DOHH2 (cell line): ENCODE results near the gene REEP1.

Experiments used
- H3F3A ChIP-seq: fragments of 200-600 bp; sonication (generic), shearing (Covaris generic); 2 replicates; pipeline ENCODE4 v1.6.0; 2016; ENCODE audit warnings: antibody characterized with exemption, mild to moderate bottlenecking; ENCODE audit not compliant: control insufficient read depth, insufficient read depth
- H3K27ac ChIP-seq: fragments of 200-600 bp; sonication (generic); 2 replicates; pipeline ENCODE4 v1.5.1; 2014; ENCODE audit warnings: low read depth, mild to moderate bottlenecking, low read length, moderate library complexity
- H3K27me3 ChIP-seq: fragments of 200-600 bp; sonication (generic); 2 replicates; pipeline ENCODE4 v1.6.1; 2014; ENCODE audit warnings: mild to moderate bottlenecking, low read length, mixed read lengths; ENCODE audit not compliant: control insufficient read depth
- H3K36me3 ChIP-seq: fragments of 200-600 bp; sonication (generic); 2 replicates; pipeline ENCODE4 v1.6.1; 2014; ENCODE audit warnings: mild to moderate bottlenecking, low read length, moderate library complexity, mixed read lengths; ENCODE audit not compliant: control insufficient read depth
- H3K4me1 ChIP-seq: fragments of 200-600 bp; sonication (generic); 2 replicates; pipeline ENCODE4 v1.6.1; 2014; ENCODE audit warnings: mild to moderate bottlenecking, low read length, mixed read lengths; ENCODE audit not compliant: control insufficient read depth
- H3K4me2 ChIP-seq: fragments of 200-600 bp; sonication (generic); 2 replicates; pipeline ENCODE4 v1.6.0; 2014; ENCODE audit warnings: mild to moderate bottlenecking, low read length, moderate library complexity
- H3K4me3 ChIP-seq: fragments of 200-600 bp; sonication (generic); 2 replicates; pipeline ENCODE4 v1.5.1; 2014; ENCODE audit warnings: mild to moderate bottlenecking, low read length, mixed read lengths
- H3K79me2 ChIP-seq: fragments of 200-600 bp; sonication (generic); 2 replicates; pipeline ENCODE4 v1.6.1; 2014; ENCODE audit warnings: mild to moderate bottlenecking, low read length, mixed read lengths; ENCODE audit not compliant: control insufficient read depth
- H3K9me2 ChIP-seq: fragments of 200-600 bp; sonication (generic); replicated peaks from 2 replicates; pipeline ENCODE4 v1.6.1; 2014; ENCODE audit warnings: mild to moderate bottlenecking, low read length, mixed read lengths; ENCODE audit not compliant: control insufficient read depth
- H3K9me3 ChIP-seq: fragments of 200-600 bp; sonication (generic); 2 replicates; pipeline ENCODE4 v1.6.1; 2014; ENCODE audit warnings: antibody characterized with exemption, low read length, mixed read lengths; ENCODE audit not compliant: control insufficient read depth, insufficient read depth
- H4K20me1 ChIP-seq: fragments of 200-600 bp; sonication (generic); 2 replicates; pipeline ENCODE4 v1.6.0; 2014; ENCODE audit warnings: low read depth, mild to moderate bottlenecking, antibody characterized with exemption, low read length, moderate library complexity; ENCODE audit not compliant: control insufficient read depth, insufficient read depth
- EZH2phosphoT487 ChIP-seq: fragments of 200-600 bp; sonication (generic); IDR thresholded peaks from 2 replicates; pipeline ENCODE4 v1.6.1; 2017; ENCODE audit warnings: borderline replicate concordance, mild to moderate bottlenecking, antibody characterized with exemption, low read length, moderate library complexity, mixed read lengths
- TF ChIP-seq, protein P1 (sequence below): fragments of 200-600 bp; sonication (generic); IDR thresholded peaks from one replicate; pipeline ENCODE4 v1.5.1; 2014; ENCODE audit warnings: antibody characterized with exemption, mild to moderate bottlenecking, low read depth, low read length; ENCODE audit not compliant: poor library complexity, severe bottlenecking

The REEP1 gene

DNA sequence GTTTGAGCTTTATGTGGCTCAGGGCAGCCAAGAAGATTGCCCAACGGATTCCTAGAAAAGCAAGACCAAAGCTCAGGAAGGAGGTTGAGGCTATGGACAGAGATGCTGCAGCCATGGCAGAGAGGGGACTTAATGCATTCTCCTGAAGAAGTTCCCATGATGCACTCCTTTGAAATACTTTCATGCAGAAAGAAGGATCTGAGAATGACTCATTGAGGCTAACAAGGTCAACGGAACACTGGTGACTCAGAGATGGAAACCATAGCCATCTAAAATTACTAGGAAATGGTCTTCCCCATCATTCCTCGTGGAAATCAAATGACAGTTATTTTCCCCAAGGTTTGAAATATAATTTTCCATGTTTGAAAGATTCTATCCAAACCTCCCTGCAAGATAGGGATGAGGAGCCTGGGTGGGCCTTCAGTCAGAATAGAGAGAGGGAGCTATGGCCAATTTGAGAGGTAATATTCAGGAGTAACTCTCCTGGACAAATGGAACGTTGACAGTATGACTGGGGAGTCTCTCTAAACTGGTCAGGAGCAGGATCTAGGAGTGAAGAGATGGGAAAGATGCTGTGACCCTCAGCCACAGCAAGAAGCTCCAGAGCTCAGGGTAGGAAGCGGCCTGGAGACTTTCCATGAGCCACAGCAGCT lies 63.0 kb downstream of the REEP1 start:
- Histone ChIP-seq H3K4me3 (no peak overlapping the region), H3K27ac (no peak overlapping the region), H3K4me1 (no peaks in the 10 kb centered on the region), H3F3A (no peaks in the 10 kb centered on the region), H3K27me3 (peaks cover 12% of the 10 kb centered on the region), H3K9me2 (no peaks in the 10 kb centered on the region), H3K4me2 (no peak overlapping the region), H3K79me2 (no peaks in the 10 kb centered on the region), H4K20me1 (no peaks in the 10 kb centered on the region), H3K9me3 (peaks cover 7% of the 10 kb centered on the region; the same call in 1 of the 2 replicates), H3K36me3 (no peaks in the 10 kb centered on the region)
- no peak for TF ChIP-seq EZH2phosphoT487
- TF ChIP-seq, protein P1, sequence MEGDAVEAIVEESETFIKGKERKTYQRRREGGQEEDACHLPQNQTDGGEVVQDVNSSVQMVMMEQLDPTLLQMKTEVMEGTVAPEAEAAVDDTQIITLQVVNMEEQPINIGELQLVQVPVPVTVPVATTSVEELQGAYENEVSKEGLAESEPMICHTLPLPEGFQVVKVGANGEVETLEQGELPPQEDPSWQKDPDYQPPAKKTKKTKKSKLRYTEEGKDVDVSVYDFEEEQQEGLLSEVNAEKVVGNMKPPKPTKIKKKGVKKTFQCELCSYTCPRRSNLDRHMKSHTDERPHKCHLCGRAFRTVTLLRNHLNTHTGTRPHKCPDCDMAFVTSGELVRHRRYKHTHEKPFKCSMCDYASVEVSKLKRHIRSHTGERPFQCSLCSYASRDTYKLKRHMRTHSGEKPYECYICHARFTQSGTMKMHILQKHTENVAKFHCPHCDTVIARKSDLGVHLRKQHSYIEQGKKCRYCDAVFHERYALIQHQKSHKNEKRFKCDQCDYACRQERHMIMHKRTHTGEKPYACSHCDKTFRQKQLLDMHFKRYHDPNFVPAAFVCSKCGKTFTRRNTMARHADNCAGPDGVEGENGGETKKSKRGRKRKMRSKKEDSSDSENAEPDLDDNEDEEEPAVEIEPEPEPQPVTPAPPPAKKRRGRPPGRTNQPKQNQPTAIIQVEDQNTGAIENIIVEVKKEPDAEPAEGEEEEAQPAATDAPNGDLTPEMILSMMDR: no peak

DNA sequence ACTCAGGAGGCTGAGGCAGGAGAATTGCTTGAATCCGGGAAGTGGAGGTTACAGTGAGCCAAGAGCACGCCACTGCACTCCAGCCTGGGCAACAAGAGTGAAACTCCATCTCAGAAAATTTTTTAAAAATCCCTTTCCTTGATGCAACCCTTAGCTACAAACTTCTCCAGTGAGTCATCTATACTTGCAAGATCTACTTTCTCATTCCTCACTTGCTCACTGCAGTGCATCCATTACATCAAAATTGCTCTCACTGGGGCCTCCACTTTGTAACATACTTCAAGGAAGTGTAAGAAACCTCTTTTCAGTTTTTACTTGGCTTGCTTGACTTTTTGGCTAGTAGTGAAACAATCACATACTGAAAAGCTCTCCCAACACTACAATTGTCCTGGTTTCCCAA lies 65.3 kb downstream of the REEP1 start:
- Histone ChIP-seq H3F3A (no peaks in the 10 kb centered on the region), H3K9me3 (peaks cover 7% of the 10 kb centered on the region), H3K4me3 (no peak overlapping the region), H4K20me1 (no peaks in the 10 kb centered on the region), H3K36me3 (no peaks in the 10 kb centered on the region), H3K27ac (no peak overlapping the region), H3K79me2 (no peaks in the 10 kb centered on the region), H3K27me3 (peaks cover 2% of the 10 kb centered on the region), H3K9me2 (no peaks in the 10 kb centered on the region), H3K4me2 (no peak overlapping the region), H3K4me1 (no peaks in the 10 kb centered on the region)
- TF ChIP-seq EZH2phosphoT487: no peak

DNA sequence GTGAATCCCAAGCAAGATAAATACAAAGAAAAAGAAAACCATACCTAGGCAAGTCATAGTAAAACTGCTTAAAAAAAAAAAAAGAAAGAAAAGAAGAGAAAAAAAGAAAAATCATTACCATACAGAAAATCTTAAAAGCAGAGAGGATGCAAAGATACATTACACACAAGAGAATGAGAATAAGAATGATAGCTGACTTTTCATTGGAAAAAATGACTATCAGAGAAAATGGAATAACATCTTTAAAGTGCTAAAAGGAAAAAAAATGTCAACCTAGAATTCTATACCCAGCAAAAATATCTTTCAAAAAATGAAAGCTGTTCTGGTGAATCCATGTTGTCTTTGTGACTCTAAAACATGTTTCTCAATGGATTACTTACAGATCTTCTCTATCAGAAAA lies 66.2 kb downstream of the REEP1 start:
- no peak for TF ChIP-seq EZH2phosphoT487
- TF ChIP-seq, protein P1: no peak
- no peaks in the 10 kb centered on the region for H4K20me1 ChIP-seq
- H3K4me3 ChIP-seq: no peak overlapping the region
- H3K36me3 ChIP-seq: no peaks in the 10 kb centered on the region
- H3K4me2 ChIP-seq: no peak overlapping the region
- peaks cover 7% of the 10 kb centered on the region for H3K9me3 ChIP-seq
- no peaks in the 10 kb centered on the region for H3K4me1 ChIP-seq
- peaks cover 2% of the 10 kb centered on the region for H3K27me3 ChIP-seq
- no peaks in the 10 kb centered on the region for H3K79me2 ChIP-seq
- no peaks in the 10 kb centered on the region for H3K9me2 ChIP-seq
- H3F3A ChIP-seq: no peaks in the 10 kb centered on the region
- no peak overlapping the region for H3K27ac ChIP-seq

DNA sequence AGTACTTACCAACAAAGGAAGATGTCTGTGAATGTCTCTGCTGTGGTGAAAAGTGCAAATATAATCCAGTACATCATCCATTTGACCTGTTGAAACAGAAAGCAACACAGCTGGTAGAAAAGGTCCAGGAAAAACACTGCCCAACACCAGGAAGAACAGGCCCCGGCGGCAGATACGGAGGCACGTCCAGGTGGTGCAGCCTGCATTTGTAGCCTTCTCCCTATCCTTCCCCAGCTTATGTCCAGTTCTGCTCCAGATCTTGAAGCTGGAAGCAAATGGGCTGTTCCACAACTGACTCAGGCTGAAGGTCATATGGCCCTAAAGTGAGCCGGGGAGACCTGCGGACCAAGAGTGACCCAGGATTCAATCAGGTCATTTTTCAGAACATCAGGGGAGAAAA lies 73.5 kb downstream of the REEP1 start:
- Histone ChIP-seq H3K4me3 (no peak overlapping the region), H3F3A (no peaks in the 10 kb centered on the region), H3K79me2 (no peaks in the 10 kb centered on the region), H3K36me3 (no peaks in the 10 kb centered on the region), H3K4me1 (no peaks in the 10 kb centered on the region), H3K4me2 (no peak overlapping the region), H3K27ac (no peak overlapping the region), H3K27me3 (no peaks in the 10 kb centered on the region), H4K20me1 (no peaks in the 10 kb centered on the region), H3K9me2 (no peaks in the 10 kb centered on the region), H3K9me3 (no peaks in the 10 kb centered on the region; the same call in 1 of the 2 replicates)
- TF ChIP-seq, protein P1: no peak
- no peak for TF ChIP-seq EZH2phosphoT487
